RWPE2 (cell line): ENCODE measurements around the gene ZFYVE28.
A peak's percentile ranks its signal among the peaks of the same experiment; 100 is the strongest.

Source experiments
- ATAC-seq: fragments of 200-7000 bp; cut with Tn5 transposase; 3 replicates; pipeline ENCODE4 v1.9.1; 2021; ENCODE audit warnings: low read depth
- DNase-seq: peaks from one replicate; pipeline ENCODE4 v3.0.0-alpha.2; 2020; ENCODE audit warnings: low spot score
- H3K27ac ChIP-seq: fragments of 450-650 bp; 2 replicates; pipeline ENCODE4 v1.5.1; 2017; ENCODE audit warnings: mild to moderate bottlenecking; ENCODE audit not compliant: poor library complexity, severe bottlenecking
- H3K27me3 ChIP-seq: fragments of 250-450 bp; sonication (Bioruptor Pico); 2 replicates; pipeline ENCODE4 v1.5.1; 2021; ENCODE audit warnings: mild to moderate bottlenecking, moderate library complexity; ENCODE audit not compliant: insufficient read depth, poor library complexity, severe bottlenecking
- H3K36me3 ChIP-seq: fragments of 250-450 bp; sonication (Bioruptor Pico); 2 replicates; pipeline ENCODE4 v1.5.1; 2020; ENCODE audit warnings: low read depth, mild to moderate bottlenecking, moderate library complexity
- H3K4me1 ChIP-seq: fragments of 250-450 bp; sonication (Bioruptor Pico); 2 replicates; pipeline ENCODE4 v1.5.1; 2021; ENCODE audit warnings: mild to moderate bottlenecking, moderate library complexity; ENCODE audit not compliant: insufficient read depth, poor library complexity, severe bottlenecking
- H3K4me3 ChIP-seq: fragments of 250-450 bp; sonication (Bioruptor Pico); 2 replicates; pipeline ENCODE4 v1.5.1; 2021; ENCODE audit warnings: mild to moderate bottlenecking, moderate library complexity; ENCODE audit not compliant: severe bottlenecking
- H3K9me3 ChIP-seq: fragments of 250-450 bp; sonication (Bioruptor Pico); 2 replicates; pipeline ENCODE4 v1.5.1; 2021; ENCODE audit warnings: mild to moderate bottlenecking, moderate library complexity; ENCODE audit not compliant: severe bottlenecking
- CTCF ChIP-seq: fragments of 450-650 bp; IDR thresholded peaks from one replicate; pipeline ENCODE4 v1.5.1; 2017; ENCODE audit warnings: mild to moderate bottlenecking, moderate library complexity; ENCODE audit not compliant: poor library complexity, severe bottlenecking

The ZFYVE28 gene

GRCh38 chr4:2412534-2412884 is 5.9 kb downstream of the ZFYVE28 start:
- DNase-seq (no peak), ATAC-seq (no peak)
- Histone ChIP-seq H3K27ac (peak overlapping the region; percentile 84), H3K36me3 (no peaks in the 10 kb centered on the region), H3K9me3 (no peaks in the 10 kb centered on the region), H3K4me3 (peak overlapping the region; percentile 14), H3K4me1 (peaks cover 16% of the 10 kb centered on the region), H3K27me3 (peaks cover 16% of the 10 kb centered on the region)
- TF ChIP-seq CTCF, result no peak

DNA sequence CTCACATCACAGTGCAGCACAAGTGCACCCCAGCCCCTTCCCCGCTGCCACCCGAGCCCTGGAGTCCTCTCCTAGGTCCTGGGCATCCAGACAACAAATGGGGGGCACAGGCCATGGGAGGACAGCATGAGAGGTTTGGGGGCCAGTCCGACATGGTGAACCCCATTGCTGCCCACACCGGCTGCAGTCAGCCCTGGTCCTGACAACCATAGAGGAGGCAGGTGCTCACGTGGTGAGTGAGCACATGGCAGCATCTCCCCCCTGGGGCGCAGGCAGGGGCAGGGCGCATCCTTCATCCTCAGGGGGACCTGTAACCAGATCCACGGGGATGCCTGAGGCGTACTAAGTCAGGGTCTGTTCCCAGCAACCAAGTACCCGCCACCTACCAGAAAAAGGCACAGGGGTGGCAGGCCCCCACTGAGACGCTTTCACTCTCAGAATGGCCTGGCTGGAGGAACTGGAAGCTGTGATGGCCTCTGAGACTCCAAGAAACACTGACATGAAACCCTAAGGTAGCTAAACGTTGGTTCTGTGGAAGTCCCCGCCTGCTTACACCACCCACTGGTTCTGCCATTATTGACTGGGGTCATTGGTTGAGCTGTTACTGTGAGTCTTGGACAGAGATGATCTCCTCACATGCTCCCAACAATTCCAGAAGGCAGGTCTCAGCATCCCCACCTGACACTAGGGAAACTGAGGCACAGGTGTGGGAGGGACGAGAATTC is 6.5 kb downstream of the ZFYVE28 start:
- Histone ChIP-seq H3K4me3 (no peak overlapping the region), H3K36me3 (no peaks in the 10 kb centered on the region), H3K9me3 (no peaks in the 10 kb centered on the region), H3K27ac (peak overlapping the region; percentile 84), H3K27me3 (peaks cover 13% of the 10 kb centered on the region), H3K4me1 (peaks cover 16% of the 10 kb centered on the region)
- ATAC-seq (no peak), DNase-seq (peak; percentile 43)
- TF ChIP-seq CTCF, result no peak

GRCh38 chr4:2409381-2409783 is 9.1 kb downstream of the ZFYVE28 start:
- Histone ChIP-seq H3K9me3 (no peaks in the 10 kb centered on the region), H3K27me3 (no peaks in the 10 kb centered on the region), H3K4me1 (peaks cover 16% of the 10 kb centered on the region), H3K36me3 (no peaks in the 10 kb centered on the region), H3K4me3 (no peak overlapping the region), H3K27ac (no peak overlapping the region)
- no peak for DNase-seq
- TF ChIP-seq CTCF, result no peak
- ATAC-seq, result no peak

GRCh38 chr4:2408976-2409375 is 9.5 kb downstream of the ZFYVE28 start:
- Histone ChIP-seq H3K36me3 (no peaks in the 10 kb centered on the region), H3K4me1 (peaks cover 12% of the 10 kb centered on the region), H3K4me3 (no peak overlapping the region), H3K27me3 (no peaks in the 10 kb centered on the region), H3K27ac (no peak overlapping the region), H3K9me3 (no peaks in the 10 kb centered on the region)
- no peak for ATAC-seq
- peak; percentile 58 for DNase-seq
- TF ChIP-seq CTCF, result no peak

DNA sequence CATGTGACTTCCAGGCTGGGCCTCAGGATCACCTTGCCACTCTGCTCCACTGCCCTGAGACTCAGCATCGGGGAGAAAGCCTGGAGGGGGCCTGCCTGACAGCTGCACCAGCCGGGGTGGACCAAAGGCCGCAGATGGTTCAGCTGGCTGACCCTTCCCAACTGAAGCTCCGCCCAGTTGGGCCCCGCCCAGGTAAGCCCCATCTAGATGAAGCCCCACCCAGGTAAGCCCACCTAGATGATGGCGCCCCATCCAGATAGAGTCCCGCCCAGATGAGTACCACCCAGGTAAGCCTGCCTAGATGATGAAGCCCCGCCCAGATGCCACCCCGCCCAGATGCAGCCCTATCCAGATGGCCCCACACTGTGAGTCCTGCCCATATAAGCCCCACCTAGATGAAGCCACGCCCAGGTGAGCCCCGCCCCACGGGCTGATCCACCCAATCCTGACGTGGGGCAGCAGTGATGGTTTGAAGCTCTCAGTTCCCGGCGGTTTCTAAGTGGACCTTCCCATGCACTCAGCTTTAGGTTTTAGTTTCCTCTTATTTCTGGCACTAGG is 10.0 kb downstream of the ZFYVE28 start:
- ATAC-seq (no peak), DNase-seq (peak; percentile 43)
- no peak overlapping the region for H3K4me3 ChIP-seq
- TF ChIP-seq CTCF, result no peak
- no peaks in the 10 kb centered on the region for H3K27me3 ChIP-seq
- peaks cover 7% of the 10 kb centered on the region for H3K4me1 ChIP-seq
- H3K9me3 ChIP-seq, result no peaks in the 10 kb centered on the region
- no peak overlapping the region for H3K27ac ChIP-seq
- no peaks in the 10 kb centered on the region for H3K36me3 ChIP-seq
